Testis (tissue), 2 donors: ENCODE results near the gene SPATA13.

Source experiments
- CTCF ChIP-seq, 3 experiments: fragments of 450-650 bp in 2 of 3; fragments of 200-600 bp in 1 of 3; sonication (generic) in 1 of 3; IDR thresholded peaks; one replicate each; pipeline ENCODE4 v1.5.1; 2016 to 2019; ENCODE audit warnings: antibody characterized with exemption in 3 of 3, mild to moderate bottlenecking in 2 of 3, moderate library complexity in 1 of 3
- POLR2A ChIP-seq: fragments of 450-650 bp; IDR thresholded peaks from one replicate; pipeline ENCODE4 v1.6.1; 2017; ENCODE audit warnings: antibody characterized with exemption, mild to moderate bottlenecking, moderate library complexity

GRCh38 chr13:24216176-24216575 lies 55.7 kb downstream of the SPATA13 start:
- TF ChIP-seq POLR2A (no peak), CTCF (IDR thresholded peaks at IDR 0.05) (no peak)
